ENCODE results near the gene CDRT4.

DNA sequence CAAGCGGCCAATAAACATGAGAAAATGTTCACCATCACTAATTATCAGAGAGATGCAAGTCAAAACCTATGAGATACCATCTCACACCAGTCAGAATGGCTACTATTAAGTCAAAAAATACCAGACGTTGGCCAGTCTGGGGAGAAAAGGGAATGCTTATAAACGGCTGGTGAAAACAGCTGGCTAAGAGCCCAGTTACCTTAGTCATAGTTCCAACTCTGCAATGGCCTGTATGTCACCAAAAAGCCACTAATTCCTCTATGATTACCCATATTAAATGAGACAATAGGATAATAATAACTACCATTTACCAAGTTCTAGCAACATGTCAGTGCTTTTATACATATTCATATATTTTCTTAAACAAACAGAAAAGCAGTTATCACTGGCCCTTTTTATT lies 42.9 kb upstream of the CDRT4 start:
- TF ChIP-seq POLR2A (IDR thresholded peaks at IDR 0.05) (no peak), CTCF (IDR thresholded peaks at IDR 0.05) (no peak)

All from thyroid gland (tissue), 4 donors.